ENCODE measurements around the gene ITGB4.
"Not testable (repeated sequence)": the region's sequence is repeated elsewhere in the genome, so short reads cannot be mapped to it uniquely, and the experiment has no call there.

Gene ITGB4

DNA sequence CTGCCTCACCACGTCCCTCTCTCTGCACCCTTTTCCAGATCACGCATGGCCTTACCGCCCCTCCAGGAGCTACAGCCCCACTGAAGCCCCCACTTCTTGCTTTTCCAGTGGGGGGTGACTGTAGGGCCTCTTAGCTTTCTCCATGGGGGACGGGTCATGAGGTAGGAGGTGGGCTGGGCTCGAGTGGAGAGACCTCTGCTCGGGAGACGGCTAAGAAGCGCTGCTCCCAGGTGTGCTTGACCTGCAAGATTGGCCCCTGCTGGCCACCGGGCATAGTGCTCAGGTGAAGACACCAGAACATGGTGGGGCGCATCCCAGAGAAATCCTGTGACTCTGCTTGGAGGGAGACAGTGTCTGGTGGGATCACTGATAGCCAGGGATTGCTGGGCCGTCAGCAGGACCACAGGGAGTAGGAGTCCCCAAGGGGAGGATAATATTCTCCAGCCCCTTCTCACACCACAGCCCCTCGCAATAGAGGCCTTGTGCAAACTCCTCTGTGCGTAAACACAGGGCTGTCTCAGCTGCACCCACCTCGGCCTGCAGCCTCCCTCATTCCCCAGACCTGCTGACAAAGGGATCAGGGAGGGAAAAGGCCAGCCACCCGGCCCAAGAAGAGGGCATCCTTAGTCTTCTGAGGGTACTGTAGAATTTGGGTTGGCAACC lies 52.7 kb downstream of the ITGB4 start:
- FAIRE-seq, result no peak

DNA sequence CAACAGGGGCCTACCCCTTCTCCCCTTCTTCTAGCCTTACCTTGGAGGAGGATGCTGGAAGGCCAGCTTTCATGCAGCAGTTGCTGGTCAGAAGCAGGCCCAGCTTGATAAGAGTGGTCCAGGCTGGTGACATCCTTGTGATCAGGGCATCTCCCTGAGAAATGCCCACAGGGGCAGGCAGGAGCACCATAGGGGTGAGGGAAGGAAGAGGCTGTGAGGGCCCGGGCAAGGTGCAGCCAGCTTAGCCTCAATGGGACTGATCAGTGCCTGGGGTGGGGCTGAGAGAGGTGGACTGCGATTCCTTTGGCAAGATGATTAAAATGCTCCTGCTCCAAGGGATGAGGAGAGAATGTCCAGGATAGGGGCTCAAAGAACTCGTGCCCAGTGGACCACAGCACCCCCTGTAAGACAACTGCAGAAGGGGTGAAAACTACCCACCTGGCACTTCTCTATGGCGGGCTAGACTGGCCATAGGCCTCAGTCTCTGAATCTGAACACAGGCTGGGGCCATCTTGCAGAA lies 53.3 kb downstream of the ITGB4 start:
- no peak for FAIRE-seq

DNA sequence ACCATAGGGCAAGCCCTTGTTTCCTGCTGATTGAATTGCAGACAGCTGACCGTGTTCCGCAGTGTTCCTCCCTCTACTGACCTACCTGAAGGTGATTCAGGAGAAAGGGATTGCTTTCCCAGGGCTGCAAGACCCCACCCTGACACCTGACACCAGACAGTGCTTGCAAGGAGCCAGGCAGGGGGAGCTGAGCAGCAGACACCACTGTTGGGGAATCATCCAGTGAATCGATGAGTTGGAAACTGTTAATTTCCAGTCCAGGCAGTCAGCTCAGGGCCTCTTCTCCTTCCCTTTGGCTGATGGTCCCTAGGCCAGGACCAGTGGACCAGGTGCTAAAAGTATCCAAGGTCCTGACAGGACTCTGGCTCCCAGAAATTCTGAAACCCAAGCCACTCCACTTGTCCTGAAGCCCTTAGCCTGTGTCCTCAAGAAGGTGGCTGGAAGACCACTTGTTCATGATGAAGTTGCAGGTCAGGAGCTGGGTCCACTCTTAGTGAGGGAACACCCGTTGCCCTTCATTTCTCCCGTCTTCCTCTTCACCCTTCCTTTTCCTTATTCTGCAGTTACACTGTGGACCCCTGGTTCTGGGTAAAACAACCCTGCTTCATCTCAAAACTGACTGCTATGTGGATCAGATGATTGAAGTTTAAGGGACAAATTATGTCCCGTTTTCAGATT lies 53.9 kb downstream of the ITGB4 start:
- no peak for FAIRE-seq

DNA sequence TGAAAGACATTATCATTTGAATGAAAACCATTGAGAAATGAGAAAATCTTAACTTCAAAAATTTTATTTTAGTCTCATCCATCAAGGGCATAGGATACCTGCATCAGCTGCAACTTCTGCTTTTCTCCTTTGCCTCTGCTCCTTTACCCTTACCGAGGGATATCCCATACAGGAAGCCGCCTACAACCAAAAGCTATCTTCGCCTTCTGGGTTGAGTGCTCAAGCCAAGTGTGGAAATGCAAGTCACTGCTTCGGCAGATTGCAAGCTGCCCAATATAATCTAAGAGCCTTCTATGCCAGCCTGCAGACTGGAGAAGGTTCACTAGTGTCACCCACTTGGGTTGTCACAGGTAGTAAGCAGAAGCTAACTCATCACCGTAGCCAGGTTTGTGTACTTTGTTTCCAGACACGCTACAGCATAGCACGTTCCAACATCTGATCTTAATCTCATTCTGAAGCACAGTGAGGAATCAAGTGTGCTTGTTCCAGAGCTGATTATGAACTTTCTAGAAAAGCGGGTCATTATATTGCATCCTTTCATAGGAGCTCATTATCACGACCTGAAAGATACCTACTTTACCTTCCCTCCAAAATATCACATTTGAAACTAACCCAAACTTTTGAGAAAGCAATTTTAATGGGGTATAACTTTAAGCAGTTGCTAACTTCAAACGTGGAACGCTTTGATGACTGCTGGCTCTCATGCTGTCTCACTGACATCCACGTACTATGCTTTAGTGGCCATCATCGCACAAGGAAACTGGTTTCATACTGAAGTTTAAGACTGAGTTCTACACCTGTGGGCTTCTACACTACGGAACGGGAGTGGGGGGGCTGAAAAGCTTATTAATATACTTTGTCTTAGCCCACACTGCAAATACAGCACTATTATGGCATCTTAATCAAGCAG lies 55.4 kb downstream of the ITGB4 start:
- no peak for FAIRE-seq

DNA sequence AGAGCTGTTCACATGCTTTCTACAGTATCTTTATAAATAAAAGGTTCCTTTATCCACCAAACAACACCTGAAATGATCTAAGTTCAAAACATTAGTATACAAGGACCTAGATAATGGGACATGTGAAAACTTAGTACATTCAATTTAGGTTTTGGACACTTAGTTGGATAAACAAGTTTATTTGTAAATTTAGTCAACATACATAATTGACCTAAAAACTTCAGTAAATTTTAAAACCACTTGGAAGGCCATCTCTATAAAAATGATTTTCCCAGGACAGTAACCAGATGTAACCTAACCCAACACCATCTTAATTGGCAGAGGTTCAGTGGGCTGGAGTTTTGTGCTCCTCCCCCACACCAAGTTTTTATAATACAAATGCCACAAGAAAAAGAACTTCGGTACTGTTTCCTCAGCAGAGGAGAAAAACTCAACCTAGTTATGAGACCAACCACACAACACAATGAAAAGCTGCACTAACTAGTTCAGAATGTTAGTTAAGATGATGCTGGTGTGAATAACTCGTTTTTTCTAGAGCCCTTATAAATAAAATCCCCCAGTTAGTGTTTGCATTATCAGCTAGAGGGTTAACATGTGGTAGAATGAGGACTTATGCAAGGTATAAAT lies 56.1 kb downstream of the ITGB4 start:
- no peak for FAIRE-seq

DNA sequence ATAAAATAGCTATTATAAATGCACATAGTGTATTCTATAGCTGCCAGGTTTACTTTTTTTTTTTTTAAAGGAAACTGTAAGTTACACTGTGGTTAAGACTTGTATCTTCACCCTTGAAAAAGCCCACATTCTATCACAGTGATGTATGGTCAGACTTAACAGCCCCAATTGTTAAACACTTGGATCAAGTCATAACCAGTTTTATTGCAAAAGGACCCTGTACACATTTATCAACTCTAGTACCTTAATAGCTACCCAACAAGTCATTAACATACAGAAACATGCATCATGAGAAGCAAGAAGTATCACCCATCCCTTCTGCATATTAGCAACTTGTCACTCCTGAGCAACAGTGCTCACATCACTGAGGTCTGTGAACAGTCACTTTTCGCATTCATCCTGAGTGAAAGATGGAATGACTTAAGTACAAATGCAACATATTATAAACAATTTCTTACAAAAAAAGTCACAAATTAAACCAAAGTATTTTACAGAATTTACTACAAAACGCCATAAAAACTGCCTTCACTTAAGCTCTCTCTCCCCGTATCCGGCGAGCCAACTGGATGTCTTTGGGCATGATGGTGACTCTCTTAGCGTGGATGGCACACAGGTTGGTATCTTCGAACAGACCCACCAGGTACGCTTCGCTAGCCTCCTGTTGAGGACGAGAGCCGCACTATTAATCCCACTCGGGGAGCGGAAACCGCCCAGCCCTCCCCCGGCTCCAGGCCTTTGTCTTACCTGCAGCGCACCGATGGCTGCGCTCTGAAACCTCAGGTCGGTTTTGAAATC lies 57.0 kb downstream of the ITGB4 start:
- not testable (repeated sequence) for FAIRE-seq

DNA sequence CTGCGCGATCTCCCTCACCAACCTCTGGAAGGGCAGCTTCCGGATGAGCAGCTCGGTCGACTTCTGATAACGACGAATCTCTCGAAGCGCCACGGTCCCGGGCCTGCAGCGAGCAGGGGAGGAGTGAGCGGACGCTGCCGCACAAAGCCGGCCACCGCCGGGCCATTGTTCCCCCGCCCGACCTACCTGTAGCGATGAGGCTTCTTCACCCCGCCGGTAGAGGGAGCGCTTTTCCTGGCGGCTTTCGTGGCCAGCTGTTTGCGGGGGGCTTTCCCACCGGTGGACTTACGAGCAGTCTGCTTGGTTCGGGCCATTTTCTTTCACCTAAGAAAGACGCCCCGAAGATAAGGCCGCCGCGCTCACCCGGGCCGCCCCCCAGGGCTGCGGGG lies 57.6 kb downstream of the ITGB4 start:
- FAIRE-seq, result no peak

DNA sequence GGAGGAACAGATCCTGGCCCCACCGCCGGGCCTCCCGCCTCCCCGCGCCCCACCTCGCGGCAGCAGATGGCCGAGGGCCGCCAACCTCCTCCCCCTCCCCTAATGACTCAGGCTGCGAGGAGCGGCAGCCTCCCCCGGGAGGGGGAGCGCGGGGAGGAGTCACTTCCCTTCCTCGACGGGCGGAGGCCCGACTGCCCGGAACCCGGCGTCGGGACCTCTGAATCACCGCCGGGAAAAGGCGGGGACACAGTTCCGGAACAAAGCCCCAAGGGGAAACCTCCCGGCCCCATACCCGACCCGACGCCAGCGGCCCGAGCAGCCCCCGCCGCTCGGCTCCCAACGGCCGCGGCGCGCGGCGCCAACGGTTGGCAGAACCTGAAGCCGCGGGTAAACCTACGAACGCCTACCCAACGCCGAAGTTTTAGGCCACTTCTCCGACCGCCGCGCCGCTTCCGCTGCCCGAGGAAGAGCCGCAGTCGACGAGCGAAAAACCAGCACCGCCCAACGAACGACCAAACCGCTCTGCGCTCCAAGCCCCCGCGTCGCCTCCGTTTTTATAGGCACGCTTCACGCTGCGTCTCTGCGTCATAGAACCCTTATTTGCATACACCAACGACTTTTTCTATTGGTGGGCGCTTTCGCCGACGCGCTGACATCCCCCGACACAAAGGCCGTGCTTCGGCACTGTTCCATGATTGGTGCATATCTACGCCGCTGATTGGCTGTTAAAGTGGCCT lies 58.2 kb downstream of the ITGB4 start:
- peak; percentile 99 for FAIRE-seq

DNA sequence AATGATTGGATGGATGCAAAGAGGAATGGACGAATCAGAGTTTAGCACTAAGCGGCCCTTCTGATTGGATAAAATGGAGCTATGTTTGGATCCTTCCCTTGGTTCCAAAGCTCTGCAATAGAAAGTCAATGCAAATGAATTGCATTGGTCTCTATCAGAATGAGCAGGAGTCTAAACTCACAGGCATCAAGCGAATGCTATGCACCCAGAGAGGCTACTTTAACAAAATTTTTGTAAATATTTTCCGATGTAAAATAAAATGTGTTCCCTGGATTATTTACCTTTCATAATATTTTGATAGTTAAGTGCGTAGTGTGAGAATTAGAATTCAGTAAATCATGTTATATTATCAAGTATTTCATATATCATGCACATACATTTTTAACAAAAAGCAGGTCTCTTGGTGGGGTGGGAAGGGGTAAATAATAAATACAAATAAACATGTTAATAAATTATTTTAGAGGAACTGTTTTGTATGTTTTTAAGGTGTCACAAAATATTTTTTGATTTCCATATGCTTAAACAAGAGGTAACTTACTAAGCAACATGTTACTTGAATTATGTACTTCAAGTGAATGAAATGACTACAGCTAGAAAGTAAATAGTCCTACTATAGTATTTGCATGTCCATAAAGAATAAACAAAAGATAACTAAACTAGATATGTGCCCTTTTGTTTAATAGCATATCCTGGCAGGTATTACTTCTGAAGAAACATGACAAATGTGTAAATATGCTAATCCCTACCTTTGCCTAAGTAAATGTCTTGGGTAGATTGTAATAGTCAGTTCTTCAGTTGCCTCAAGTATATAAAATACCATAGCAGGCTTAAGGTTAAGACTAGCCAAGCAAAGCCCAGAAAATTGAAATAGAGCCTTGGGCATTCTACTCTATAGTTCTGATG lies 59.0 kb downstream of the ITGB4 start:
- no peak for FAIRE-seq

DNA sequence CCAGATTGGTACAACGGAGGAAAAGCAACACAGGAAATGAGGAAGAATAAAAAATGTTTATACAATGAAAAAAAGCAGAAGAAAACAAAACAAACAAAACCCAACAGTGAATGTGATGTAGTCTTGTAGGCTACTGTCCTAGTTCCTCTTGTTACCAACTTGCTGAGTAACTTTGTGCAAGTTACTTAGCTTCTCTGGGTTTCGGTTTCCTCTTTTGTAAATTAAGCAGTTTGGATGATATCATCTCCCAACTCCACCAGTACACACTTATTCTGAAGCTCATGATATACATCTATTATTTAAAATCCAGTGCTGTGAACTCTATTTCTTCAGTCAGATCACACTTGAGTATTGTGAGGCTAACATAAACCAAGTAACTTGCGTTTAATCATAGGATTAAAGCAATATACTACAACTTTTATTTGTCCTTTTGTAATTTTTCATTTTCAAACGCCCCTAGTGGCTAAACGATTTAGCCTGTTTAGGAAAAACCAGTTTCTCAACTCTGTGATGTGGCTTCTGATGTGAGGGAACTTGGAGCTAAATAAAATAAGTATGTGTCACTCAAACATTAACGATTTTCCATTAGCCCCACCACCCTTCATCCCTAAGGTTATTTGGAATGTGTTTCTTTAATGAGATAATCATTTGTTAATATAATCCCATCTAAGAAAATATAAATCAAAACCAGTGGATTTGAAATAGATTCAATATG lies 62.0 kb downstream of the ITGB4 start:
- peak; percentile 69 for FAIRE-seq

DNA sequence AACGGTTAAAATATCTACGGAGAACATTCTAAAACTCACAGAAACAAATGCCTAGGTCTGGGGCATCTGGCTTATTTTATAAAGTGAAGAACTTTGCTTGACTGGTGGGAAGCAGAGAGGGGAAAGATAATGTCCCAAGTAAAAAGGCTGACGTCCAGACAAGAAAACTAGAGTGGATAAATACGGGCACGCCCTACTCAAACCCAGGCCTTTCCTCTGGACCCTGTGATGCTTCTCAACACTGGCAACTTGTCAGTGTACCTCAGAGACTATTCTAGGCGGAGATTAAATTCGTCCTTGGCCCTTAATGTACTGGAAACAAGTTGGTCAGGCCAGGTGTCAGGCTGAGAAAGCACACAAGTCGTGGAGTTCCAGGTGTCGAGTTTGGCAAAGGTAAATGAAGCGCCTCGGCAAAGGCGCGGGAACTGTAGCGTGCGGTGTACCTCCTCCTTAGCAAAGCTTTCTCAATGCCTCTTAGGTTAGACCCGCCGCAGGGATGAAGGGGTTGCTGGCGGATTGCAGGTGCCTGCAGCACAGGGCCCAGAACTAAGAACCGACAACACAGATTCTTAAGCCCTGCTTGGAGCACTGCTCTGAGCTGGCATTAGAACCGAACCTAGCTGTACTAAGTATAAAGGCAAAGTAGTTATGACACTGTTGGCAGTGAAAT lies 62.7 kb downstream of the ITGB4 start:
- no peak for FAIRE-seq

DNA sequence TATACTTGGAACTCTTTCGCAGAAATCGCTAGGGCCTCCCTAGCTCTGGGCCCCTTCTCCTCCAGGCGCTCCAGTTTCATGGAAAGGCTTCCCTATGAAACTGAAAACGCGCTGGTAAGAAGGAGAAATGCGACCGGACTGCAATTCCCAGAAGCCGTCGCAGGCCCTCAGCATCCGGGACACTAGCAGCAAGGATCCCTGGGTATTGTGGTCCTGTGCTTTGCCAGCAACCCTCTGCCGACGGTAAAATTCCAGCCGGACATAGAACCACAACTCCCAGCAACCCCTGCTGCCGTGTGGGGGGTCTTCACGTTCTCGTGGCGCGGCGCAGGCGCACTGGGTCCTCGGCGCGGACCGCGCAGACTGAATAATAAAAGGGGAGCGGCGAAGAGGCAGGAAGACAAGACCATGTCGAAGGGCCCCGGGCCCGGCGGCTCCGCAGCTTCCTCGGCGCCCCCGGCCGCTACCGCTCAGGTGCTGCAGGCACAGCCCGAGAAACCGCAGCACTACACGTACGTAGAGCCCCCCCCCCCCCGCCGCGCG lies 63.3 kb downstream of the ITGB4 start, which contains the start of gene UNK:
Gene UNK (plus strand): TSS at position 334 of the 543 bp plus-strand sequence. CDS start 75 bp downstream, at position 409.
- peak; percentile 72 for FAIRE-seq

DNA sequence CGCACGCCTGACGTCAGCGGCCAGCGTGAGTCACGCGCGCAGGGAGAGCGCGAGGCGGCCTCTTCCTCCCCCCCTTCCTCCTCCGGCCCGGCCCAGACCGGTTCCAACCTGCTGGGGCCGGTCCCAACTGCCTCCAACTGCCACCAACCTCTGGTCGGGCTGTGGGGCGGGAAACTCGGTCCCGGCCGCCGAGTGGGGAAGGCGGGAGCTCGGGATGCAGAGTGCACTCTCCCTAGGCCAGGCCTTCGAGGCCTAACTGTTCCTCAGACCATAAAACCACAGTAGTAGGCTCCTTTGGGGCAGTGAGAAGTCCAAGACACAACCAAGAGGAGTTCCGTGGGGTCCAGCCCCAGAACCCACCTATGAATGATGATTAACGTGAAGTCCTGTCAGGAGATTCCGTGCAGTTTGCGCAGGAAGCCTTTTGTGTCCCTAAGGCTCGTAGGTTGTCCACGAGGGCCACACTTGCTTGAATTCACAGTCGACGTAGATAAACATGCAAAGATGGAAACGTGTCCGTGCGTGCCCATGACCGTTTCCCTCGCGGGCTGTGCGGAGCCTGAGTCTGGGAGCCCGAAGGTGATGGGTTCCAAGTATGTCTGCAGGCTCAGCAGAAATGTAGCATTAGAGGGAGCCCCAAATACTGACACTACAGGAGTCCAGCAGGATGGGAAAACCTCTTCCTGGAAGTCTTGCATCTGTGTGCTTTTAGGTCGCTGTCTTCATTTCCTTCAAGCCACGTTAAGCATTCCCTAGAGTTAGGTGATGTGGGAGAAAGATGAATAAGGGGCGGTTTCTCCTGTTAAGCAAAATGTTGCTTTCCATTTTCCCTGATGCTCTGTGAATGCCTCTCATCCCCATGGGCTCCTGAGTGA lies 64.0 kb downstream of the ITGB4 start:
- no peak for FAIRE-seq

DNA sequence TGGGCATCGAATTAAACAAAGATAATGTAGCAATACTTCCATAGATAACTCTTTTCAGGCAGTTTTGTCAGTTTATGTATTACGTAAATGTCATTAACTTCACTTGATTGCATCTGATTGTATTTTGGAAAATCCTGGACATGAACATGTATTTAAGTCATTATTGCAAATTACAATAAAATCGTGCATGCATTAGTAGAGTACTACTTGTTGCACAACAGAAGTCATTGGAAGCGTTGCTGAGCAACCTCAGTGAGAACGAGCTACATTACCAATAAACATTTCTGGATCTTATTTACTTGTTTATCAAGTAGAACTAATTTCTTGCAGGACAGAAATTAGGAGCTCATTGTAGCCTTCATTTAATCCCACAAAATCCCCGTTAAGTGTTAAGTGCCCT lies 70.0 kb downstream of the ITGB4 start:
- no peak for FAIRE-seq

DNA sequence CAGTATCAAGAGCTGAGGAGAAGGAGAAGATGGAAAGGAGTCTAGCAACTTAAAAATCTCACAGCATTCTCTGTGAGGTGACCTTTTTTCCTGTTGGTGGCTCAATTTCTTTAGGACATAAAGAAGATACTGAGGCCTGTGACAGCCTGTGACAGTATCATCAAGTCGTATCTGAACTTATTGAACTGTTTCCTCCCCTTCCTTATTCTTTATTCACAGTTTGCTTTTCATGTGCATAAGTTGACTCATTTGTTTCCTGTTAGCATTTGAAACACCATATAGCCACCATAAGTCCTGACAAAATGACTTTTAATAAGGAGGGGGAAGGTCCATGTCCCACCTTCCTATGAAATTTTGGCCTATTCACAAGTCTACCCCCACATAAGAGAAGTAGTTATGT lies 72.2 kb downstream of the ITGB4 start:
- no peak for FAIRE-seq

DNA sequence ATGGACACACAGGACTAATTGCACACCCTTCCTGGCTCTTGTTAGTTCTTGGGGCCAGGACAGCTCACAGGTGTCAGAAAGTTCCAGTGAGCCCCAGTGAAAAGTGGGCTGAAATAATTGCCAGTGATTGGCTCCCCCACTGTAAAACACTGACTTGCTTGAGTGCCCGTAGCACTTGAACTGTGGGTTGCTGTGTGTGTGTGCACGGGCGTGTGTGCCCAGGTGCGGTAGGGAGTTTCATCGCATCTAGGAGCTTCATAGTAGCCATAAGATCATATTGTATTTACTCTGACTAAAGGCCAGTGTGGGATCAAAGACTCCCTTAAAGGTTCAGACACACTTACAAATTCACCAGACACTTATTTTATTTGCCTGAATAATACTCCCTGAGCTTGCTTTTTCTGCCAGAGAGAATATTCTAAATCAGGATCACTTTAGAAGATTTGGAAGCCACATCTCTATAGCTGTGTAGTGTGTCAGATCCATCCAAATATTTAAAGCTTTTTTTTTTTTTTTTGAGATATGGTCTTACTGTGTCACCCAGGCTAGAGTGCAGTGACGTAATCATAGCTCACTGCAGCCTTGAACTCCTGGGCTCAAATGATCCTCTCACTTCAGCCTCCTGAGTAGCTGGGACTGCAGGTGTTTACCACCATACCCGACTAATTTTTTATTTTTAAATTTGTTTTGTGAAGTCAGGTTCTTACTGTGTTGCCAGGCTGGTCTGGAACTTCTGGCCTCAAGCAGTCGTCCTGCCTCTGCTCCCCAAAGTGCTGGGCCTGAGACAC lies 74.8 kb downstream of the ITGB4 start:
- no peak for FAIRE-seq

DNA sequence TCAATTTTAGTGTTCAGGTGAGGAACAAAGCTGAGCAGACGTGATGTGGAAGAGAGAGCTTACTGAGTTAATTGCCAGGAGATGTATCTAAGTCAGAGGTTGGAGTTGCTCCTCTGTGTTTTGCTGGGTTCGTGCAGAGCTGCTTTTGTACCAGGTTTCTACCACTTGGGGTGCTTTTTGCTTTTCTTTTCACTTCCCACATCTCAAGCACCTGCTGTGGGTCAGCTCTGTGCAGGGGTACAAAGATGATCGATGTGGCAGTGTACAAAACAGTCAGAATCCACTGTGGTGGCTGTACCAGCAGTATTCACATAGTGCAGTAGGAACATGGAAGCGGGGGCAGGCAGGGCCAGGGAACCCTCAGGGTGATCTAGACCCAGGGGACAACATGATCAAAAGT lies 78.1 kb downstream of the ITGB4 start:
- FAIRE-seq, result no peak
